Endodermal cell (in vitro differentiated cells): ENCODE data around the gene ESM1. TPM values are rescaled to one million over a fixed set of nuclear protein-coding genes. Genes with fewer than 3 reads are reported as not detected.
"Not testable (repeated sequence)": the region's sequence is repeated elsewhere in the genome, so short reads cannot be mapped to it uniquely, and the experiment has no call there.

Source experiments
- DNase-seq: peaks from one replicate; pipeline ENCODE4 v3.0.0-alpha.2; 2017
- H3K27ac ChIP-seq: 2 replicates; pipeline ENCODE4 v1.5.1; 2013; ENCODE audit warnings: mild to moderate bottlenecking, low read depth, low read length, moderate library complexity
- H3K27me3 ChIP-seq: 2 replicates; pipeline ENCODE4 v1.6.1; 2013; ENCODE audit warnings: mild to moderate bottlenecking, low read length, moderate library complexity; ENCODE audit not compliant: insufficient read depth, control insufficient read depth, poor library complexity, severe bottlenecking
- H3K36me3 ChIP-seq: 2 replicates; pipeline ENCODE4 v1.7.0; 2013; ENCODE audit warnings: mild to moderate bottlenecking, low read length, moderate library complexity; ENCODE audit not compliant: control insufficient read depth, insufficient read depth
- H3K4me1 ChIP-seq: one replicate; pipeline ENCODE4 v1.7.0; 2013; ENCODE audit warnings: low read length; ENCODE audit not compliant: control insufficient read depth, insufficient read depth
- H3K4me3 ChIP-seq: 2 replicates; pipeline ENCODE4 v1.5.1; 2013; ENCODE audit warnings: mild to moderate bottlenecking, low read length, moderate library complexity
- H3K9ac ChIP-seq: 2 replicates; pipeline ENCODE4 v1.6.1; 2013; ENCODE audit warnings: mild to moderate bottlenecking, low read length, moderate library complexity; ENCODE audit not compliant: poor library complexity, severe bottlenecking; ENCODE audit errors: extremely low read depth
- H3K9me3 ChIP-seq: 2 replicates; pipeline ENCODE4 v1.6.1; 2013; ENCODE audit warnings: mild to moderate bottlenecking, low read length, moderate library complexity; ENCODE audit not compliant: control insufficient read depth
- H3K27ac Mint-ChIP-seq: 2 replicates; pipeline ENCODE4 v1.8.0; 2020; ENCODE audit warnings: mixed read lengths
- H3K27me3 Mint-ChIP-seq: 2 replicates; pipeline ENCODE4 v1.8.0; 2021; ENCODE audit warnings: mild to moderate bottlenecking, mixed read lengths; ENCODE audit not compliant: insufficient read depth
- H3K36me3 Mint-ChIP-seq: 2 replicates; pipeline ENCODE4 v1.8.0; 2020; ENCODE audit warnings: low read depth, mixed read lengths
- H3K4me1 Mint-ChIP-seq: 2 replicates; pipeline ENCODE4 v1.8.0; 2020; ENCODE audit warnings: mixed read lengths
- H3K4me3 Mint-ChIP-seq: 2 replicates; pipeline ENCODE4 v1.8.0; 2020; ENCODE audit warnings: mild to moderate bottlenecking, moderate library complexity, mixed read lengths
- H3K9me3 Mint-ChIP-seq: 2 replicates; pipeline ENCODE4 v1.8.0; 2020; ENCODE audit warnings: mild to moderate bottlenecking, mixed read lengths
- CTCF ChIP-seq: fragments of 200-600 bp; sonication (generic); conservative IDR thresholded peaks from 2 replicates; pipeline ENCODE4 v1.5.0; 2021; ENCODE audit warnings: antibody characterized with exemption, mild to moderate bottlenecking
- WGBS, 2 experiments: methylation state at CpG; one replicate each; pipeline versions ENCODE4 v1.1.5 to v1.1.7; 2013; ENCODE audit warnings: missing lambda C conversion rate in 2 of 2, mixed read lengths in 1 of 2; ENCODE audit not compliant: insufficient coverage in 1 of 2, insufficient read length in 1 of 2; 5-methylcytosine and 5-hydroxymethylcytosine counted together
- total RNA-seq, 2 donors: library from RNA; stranded (reverse); fragmentation: NEBNext Ultra II Directional in 1 of 2; extraction: Animal tissue kit (Norgen Biotek cat#: 25700) in 1 of 2; gene quantifications; 2 replicates in 1 of 2; 3 replicates in 1 of 2; pipeline ENCODE4 v1.2.1, GENCODE V29; 2021

ESM1 gene
- total RNA-seq, 2 donors from 2014 or later: not detected

GRCh38 chr5:55022450-55022849 lies 37.1 kb upstream of the ESM1 start:
- H3K36me3 ChIP-seq: no peaks in the 10 kb centered on the region
- no peaks in the 10 kb centered on the region for H3K9me3 ChIP-seq

GRCh38 chr5:55021821-55022220 lies 36.4 kb upstream of the ESM1 start:
- 85 to 91% methylated on average over 3 to 4 of the region's 4 CpGs for WGBS, 2 experiments
- Mint-ChIP-seq H3K4me1 (peaks cover 14% of the 10 kb centered on the region), H3K36me3 (no peaks in the 10 kb centered on the region), H3K27me3 (peaks cover 12% of the 10 kb centered on the region), H3K27ac (no peak overlapping the region), H3K9me3 (peaks cover 9% of the 10 kb centered on the region), H3K4me3 (no peak overlapping the region)
- TF ChIP-seq CTCF: no peak
- H3K4me3 ChIP-seq: no peak overlapping the region
- H3K36me3 ChIP-seq: no peaks in the 10 kb centered on the region
- no peaks in the 10 kb centered on the region for H3K9me3 ChIP-seq
- H3K9ac ChIP-seq: no peak overlapping the region
- peaks cover 13% of the 10 kb centered on the region for H3K27me3 ChIP-seq
- DNase-seq: no peak
- no peaks in the 10 kb centered on the region for H3K4me1 ChIP-seq
- no peak overlapping the region for H3K27ac ChIP-seq

More at GRCh38 chr5:55022450-55022849, 37.1 kb upstream of the ESM1 start:
- peaks cover 14% of the 10 kb centered on the region for H3K4me1 Mint-ChIP-seq
- no peaks in the 10 kb centered on the region for H3K36me3 Mint-ChIP-seq
- Histone ChIP-seq H3K27me3 (peaks cover 20% of the 10 kb centered on the region), H3K4me3 (no peak overlapping the region), H3K9ac (no peak overlapping the region), H3K4me1 (no peaks in the 10 kb centered on the region), H3K27ac (no peak overlapping the region)
- no peak overlapping the region for H3K4me3 Mint-ChIP-seq
- peaks cover 5% of the 10 kb centered on the region for H3K9me3 Mint-ChIP-seq
- WGBS, 2 experiments: 97 to 100% methylated on average over 1 to 2 of the region's 2 CpGs
- DNase-seq: no peak
- no peak for TF ChIP-seq CTCF
- H3K27me3 Mint-ChIP-seq: peaks cover 19% of the 10 kb centered on the region
- H3K27ac Mint-ChIP-seq: no peak overlapping the region

- no peak for DNase-seq
- 94% methylated on average over 4 to 6 of the region's 6 CpGs for WGBS, 2 experiments
- Histone ChIP-seq H3K9ac (no peak overlapping the region), H3K9me3 (no peaks in the 10 kb centered on the region), H3K27me3 (peaks cover 9% of the 10 kb centered on the region), H3K4me3 (no peak overlapping the region), H3K4me1 (no peaks in the 10 kb centered on the region), H3K27ac (no peak overlapping the region), H3K36me3 (no peaks in the 10 kb centered on the region)
- Mint-ChIP-seq H3K27me3 (peaks cover 8% of the 10 kb centered on the region), H3K4me3 (no peak overlapping the region), H3K9me3 (peaks cover 13% of the 10 kb centered on the region), H3K36me3 (peaks cover under 1% of the 10 kb centered on the region), H3K4me1 (peaks cover 14% of the 10 kb centered on the region), H3K27ac (no peak overlapping the region)
- TF ChIP-seq CTCF: no peak
These were observed 36.0 kb upstream of the ESM1 start for GRCh38 chr5:55021410-55021809.

- H3K4me3 Mint-ChIP-seq, H3K36me3 ChIP-seq, H3K4me3 ChIP-seq, DNase-seq, H3K27ac ChIP-seq, H3K4me1 Mint-ChIP-seq, H3K9ac ChIP-seq, H3K27ac Mint-ChIP-seq, H3K4me1 ChIP-seq, H3K27me3 ChIP-seq: not testable (repeated sequence)
- Mint-ChIP-seq H3K9me3 (peaks cover 48% of the 10 kb centered on the region), H3K36me3 (peaks cover 14% of the 10 kb centered on the region), H3K27me3 (peaks cover 26% of the 10 kb centered on the region)
- H3K9me3 ChIP-seq: peaks cover 20% of the 10 kb centered on the region
- WGBS, 2 experiments: 100% methylated on average over 1 of the region's 1 CpG
These were observed 24.8 kb upstream of the ESM1 start for GRCh38 chr5:55010149-55010548.
